Raji (cell line): ENCODE results near the gene MYOF.

Experiments used
- POLR2A ChIP-seq: IDR thresholded peaks from 2 replicates; pipeline ENCODE4 v1.6.1; 2011; ENCODE audit warnings: low read depth, low read length, control low read depth; ENCODE audit not compliant: insufficient read depth

Gene MYOF

GRCh38 chr10:93422118-93422517 is 60.0 kb downstream of the MYOF start:
- no peak for TF ChIP-seq POLR2A

GRCh38 chr10:93420944-93421825 is 60.9 kb downstream of the MYOF start:
- TF ChIP-seq POLR2A, result no peak

- TF ChIP-seq POLR2A, result no peak
Observed at GRCh38 chr10:93420091-93420490, 62.0 kb downstream of the MYOF start.

- TF ChIP-seq POLR2A, result no peak
Observed at GRCh38 chr10:93417921-93418320, 64.2 kb downstream of the MYOF start.

GRCh38 chr10:93417266-93417665 is 64.9 kb downstream of the MYOF start:
- no peak for TF ChIP-seq POLR2A

GRCh38 chr10:93416824-93417223 is 65.3 kb downstream of the MYOF start:
- TF ChIP-seq POLR2A, result no peak

GRCh38 chr10:93415693-93416092 is 66.4 kb downstream of the MYOF start:
- TF ChIP-seq POLR2A, result no peak

- TF ChIP-seq POLR2A, result no peak
Observed at GRCh38 chr10:93413252-93413689, 68.9 kb downstream of the MYOF start.

- no peak for TF ChIP-seq POLR2A
Observed at GRCh38 chr10:93412801-93413200, 69.3 kb downstream of the MYOF start.

- no peak for TF ChIP-seq POLR2A
Observed at GRCh38 chr10:93410697-93411348, 71.3 kb downstream of the MYOF start.

- TF ChIP-seq POLR2A, result no peak
Observed at GRCh38 chr10:93408783-93409182, 73.4 kb downstream of the MYOF start.

GRCh38 chr10:93406364-93407145 is 75.6 kb downstream of the MYOF start:
- no peak for TF ChIP-seq POLR2A

GRCh38 chr10:93404048-93404354 is 78.1 kb downstream of the MYOF start:
- TF ChIP-seq POLR2A, result no peak

- no peak for TF ChIP-seq POLR2A
Observed at GRCh38 chr10:93403152-93404047, 78.7 kb downstream of the MYOF start.

GRCh38 chr10:93402192-93402591 is 79.9 kb downstream of the MYOF start:
- no peak for TF ChIP-seq POLR2A
